ENCODE measurements around the gene SLC7A14.
"Not testable (repeated sequence)": the region's sequence is repeated elsewhere in the genome, so short reads cannot be mapped to it uniquely, and the experiment has no call there.

SLC7A14 gene

DNA sequence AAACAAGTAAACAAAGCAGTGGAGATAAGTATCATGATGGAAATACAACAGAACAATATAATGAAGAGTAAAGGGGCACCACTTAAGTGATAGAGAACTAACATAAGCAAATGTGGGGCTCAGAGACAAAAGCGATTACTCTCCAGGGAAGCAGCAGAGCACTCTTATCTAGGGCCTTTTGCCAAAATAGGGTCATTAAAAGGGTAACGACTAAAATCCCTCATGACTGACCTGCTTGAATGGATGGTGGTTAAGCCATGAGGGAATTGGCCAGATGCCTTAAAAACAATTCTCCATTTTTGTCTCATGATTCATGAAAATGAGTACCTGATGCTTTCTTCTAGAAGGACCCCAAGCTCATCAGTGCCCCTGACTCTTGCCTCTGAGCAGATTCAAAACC, 3.2 kb upstream of the SLC7A14 start:
- no peak for DNase-seq

DNA sequence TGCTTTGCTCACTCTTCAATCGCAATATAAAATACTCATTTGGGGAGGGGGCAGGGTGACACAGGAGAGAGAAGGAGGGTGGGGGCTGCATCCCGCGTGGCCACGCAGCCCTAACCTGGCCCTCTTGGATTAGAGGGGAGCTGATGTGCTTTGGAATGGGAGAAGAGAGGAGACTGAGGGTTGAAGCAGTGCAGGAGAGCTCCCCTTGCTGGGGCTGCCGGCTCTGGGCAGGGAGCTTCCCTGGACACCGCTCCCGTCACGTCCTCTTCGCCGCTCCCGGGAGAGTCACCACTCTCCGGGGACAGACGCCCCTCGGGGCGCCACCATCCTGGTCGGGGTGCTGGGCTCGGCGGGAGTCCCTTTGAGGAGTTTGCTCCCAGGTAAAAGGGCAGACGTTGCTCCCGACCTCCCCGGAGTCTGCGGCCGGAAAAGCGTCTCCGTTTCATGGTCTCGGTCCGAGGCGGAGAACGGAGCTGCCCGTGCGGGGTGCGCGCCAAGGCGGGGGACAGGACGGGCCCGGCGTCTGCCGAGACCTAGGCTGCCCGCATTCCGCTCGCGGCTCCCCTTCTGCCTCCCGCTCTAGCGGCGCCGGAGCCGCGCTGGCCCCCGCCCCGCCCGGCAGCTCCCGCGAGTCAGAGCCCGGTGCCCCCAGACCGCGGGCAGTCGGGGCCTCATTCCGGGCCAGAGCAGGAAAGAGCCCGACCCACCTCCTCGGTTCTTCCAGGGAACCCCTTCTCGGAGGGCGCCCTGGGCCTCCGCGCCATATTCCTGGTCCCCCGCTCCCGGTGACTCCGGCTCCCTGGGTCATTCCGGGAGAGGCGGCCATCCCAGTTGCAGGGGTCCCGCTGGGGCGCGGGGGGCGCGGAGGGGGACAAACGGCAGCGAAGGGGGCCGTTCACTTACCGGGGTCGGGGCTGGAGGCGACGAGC, 603 bp downstream of the SLC7A14 start:
- no peak for DNase-seq

DNA sequence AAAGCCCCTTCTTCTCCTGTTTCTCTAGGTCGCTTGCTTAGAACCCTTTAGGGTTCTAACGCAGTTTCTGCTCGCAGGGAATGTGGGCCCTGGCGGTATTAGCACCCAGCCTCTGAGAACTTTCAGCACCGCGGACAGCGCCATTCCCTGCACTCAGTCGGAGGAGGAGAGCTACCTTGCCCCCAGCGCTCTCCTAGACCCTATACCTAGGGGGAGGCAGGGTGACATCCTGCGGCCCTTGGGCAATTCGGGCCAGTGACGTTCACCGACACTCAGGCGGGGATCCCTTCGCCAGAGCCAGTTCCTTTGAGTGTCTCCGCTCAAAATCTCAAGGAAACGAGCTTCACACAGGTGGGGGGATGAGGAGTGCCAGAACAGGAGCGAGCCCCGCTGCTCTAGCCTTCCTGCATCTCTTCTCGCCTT, 1.3 kb downstream of the SLC7A14 start:
- DNase-seq: peak; percentile 57

DNA sequence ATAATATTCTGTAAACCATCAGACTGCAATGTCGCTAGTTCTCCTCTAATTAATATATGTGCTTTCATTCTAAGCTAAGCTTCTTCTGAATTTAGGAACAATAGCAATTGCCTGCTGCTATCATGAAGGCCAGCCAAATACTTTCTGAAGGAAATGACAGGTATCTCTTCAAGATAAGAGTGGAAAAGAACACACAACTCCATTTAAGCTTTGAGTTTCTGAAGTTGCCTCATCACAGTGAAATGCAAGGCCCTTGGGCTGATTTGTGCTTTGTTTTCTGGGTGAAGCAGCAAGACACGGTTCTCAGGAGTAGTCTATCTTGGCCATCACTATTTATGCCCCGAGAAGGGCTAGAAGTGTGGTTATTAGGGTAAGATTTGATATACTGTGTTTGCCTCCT, 6.2 kb downstream of the SLC7A14 start:
- DNase-seq: no peak

DNA sequence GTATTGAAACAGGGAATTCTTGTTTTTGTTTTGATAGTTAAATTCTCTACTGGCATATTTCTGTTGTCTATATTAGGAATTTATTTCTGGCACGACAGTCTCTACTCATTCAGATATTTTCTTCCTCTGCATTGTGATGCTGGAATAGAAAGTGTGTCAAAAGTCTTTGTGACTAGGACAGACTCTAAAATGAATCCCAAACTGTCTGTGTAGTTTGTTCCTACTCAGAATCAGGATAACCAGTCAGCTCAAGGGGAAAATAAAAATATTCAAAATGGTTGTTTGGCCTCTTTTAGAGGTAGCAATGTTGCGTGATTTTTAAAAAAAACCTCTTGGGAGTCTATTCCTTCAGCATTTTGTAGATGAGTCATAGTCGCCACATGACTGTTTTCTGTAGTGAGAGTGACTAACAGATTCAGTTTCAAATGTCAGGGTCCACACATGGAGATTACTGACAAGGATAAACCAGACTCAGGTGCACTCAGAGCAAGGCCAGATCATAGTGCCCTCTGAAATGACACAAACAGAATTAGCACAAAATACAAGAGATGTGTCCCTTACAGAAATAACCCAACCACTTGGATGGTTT, 13.1 kb downstream of the SLC7A14 start:
- no peak for DNase-seq

DNA sequence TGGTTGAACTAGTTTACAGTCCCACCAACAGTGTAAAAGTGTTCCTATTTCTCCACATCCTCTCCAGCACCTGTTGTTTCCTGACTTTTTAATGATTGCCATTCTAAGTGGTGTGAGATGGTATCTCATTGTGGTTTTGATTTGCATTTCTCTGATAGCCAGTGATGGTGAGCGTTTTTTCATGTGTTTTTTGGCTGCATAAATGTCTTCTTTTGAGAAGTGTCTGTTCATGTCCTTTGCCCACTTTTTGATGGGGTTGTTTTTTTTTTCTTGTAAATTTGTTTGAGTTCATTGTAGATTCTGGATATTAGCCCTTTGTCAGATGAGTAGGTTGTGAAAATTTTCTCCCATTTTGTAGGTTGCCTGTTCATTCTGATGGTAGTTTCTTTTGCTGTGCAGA, 18.3 kb downstream of the SLC7A14 start:
- DNase-seq: not testable (repeated sequence)

DNA sequence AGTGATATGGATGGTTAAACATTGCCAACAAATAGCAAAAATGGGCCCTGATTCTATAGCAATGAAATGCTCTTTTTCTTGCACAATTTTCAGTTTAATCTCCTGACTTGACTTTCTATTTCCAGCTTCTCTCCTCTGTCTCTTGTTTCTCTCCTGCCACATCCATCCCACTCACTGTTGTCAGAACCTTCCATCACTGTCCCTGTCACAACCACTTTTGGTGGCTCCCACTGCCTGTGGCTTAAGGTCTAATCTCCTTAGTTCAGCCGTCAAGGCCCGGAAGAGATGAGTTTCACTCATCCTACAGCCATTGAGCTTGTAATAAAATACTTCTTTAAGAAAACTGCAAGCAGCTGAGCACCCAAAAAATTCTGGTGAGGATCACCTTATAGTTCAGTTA, 19.5 kb downstream of the SLC7A14 start:
- DNase-seq: no peak

DNA sequence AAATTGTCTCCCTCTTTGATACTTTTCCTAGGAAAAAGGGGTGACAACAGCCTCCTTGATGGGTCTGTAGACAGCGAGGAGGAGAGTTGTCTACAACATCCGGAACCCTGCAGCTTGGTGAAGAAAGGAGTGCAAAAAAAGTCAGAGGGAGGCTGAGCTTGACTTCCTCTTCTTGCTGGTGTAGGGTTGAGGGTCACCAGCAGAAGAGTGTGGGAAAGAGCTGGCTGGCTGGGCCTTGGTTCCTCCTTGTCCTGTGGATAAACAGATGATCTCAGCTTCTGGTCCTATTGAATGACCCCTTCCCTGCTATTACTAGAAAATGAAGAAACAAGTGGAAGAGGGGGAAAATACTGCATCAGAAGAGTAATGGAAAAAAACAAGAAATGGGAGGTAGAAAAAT, 20.4 kb downstream of the SLC7A14 start:
- no peak for DNase-seq

DNA sequence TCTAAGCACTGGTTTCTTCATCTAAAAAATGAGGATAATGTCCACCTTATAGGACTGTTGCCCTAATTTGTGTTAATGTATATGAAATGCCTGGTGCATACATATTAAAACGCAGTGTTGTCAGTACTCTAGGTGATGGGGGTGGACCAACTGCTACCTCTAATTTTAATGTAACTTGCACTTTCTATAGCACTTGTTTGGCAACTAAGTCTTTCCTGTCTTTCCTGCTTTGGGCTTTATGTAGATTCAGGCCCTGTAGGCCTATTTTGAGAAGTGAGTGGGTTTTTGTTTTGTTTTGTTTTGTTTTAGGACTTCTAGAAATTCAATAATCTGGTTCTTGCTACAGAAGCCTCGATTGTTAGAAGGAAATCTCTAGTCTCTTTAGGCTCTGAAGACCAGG, 21.2 kb downstream of the SLC7A14 start:
- no peak for DNase-seq

DNA sequence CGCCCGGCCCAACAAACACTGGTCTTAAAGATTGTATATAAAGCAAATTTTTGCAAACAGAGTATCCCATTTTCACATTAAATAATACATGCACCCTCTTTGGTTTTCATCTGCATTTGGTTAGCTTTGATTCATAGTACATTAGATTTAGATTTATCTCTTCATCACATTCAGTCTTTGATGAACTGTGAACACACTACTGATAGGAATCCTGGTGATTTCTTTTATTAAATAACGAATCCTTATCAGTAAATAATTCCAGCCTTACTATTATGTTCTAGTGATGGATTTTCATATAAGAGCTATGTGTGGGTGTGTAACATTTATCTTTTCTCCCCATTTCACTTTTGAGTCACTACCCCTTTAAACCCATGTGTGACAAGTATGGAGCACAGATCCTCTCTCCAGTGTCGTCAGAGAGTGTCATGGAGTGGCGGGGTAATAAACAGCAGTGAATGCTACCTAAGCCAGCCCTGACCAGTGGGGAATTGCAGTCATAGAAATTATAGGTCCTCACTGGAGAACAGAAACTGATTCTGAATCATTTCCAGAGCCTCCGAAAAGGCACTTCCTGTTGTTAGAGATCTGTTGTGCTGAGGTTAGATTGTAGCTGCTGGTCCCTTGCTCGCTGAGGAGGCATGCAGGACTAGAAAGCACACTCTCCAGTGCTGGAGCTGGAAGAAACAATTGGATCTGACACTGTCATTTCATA, 22.0 kb downstream of the SLC7A14 start:
- DNase-seq: no peak

DNA sequence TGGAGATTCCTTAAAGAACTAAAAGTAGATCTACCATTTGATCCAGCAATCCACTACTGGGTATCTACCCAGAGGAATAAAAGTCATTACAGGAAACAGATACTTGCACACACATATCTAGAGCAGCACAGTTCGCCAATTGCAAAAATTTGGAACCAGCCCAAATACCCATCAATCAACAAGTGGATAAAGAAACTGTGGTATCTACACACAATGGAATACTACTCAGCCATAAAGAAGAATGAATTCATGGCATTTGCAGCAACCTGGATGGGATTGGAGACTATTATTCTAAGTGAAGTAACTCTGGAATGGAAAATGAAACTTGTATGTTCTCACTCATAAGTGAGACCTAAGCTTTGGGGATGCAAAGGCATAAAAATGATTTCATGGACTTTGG, 23.8 kb downstream of the SLC7A14 start:
- no peak for DNase-seq

DNA sequence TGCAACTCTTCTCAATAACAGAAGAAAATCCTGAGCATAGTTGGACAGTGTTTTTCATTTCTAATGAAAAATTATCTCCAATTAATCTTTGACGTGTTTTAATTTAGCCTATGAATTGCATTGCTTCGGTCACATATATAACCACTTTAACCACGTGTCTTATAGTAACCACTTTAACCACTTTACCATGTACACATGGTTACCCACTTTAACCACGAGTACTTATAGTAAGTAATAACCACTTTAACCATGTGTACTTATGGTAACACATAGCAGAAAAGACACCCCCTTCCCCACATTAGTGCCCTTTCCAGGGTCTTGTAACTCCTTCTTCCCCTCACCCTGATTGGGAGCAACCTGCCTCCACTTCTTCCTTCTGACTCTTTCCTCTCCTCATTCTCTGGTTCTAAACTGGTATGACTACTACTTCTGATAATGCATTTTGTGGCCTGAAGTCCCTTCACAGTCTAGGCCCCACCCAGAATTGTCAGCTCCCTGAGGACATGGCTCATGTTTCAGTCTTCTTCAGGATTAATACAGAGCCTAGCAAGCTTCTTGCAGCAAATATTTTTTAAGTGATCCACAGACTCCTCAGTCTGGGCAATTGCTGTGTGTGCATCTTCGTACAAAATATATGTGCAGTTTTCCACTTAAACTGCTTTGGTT, 25.0 kb downstream of the SLC7A14 start:
- DNase-seq: no peak

DNA sequence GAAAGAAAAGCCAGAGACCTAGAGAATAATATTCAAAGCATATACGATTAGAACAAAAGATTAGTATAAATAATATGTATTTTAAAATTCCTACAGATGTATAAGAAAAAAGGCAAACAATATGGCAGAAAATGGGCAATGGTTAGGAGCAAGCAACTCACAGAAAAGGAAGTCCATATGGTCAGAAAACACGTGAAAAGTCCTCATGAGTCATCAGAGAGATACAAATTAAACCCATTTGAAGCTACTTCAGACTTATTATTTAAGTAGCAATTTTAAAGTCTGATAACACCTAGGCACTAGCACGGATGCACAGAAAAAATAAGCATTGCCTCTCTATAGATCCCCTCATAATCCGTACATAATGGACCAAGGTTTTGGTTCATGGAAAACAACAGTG, 25.6 kb downstream of the SLC7A14 start:
- DNase-seq: no peak

DNA sequence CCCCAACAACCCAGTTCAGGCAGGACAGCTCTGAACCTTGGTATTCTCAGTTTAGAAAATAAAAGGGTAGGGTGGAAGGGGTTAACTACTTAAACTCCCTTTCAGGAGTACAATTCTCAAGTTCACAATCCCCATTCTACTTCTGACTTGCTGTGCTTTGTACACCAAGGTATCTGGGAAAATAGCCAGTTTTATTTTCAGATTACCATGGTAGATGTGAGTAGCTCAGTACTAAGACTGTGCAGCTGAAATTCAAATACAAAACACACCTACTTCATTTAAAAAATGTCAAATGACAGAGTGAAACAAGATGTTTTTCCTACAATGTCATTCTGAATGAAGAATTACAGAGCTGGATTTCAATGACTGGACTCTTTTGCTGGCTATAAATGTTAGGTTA, 27.4 kb downstream of the SLC7A14 start:
- DNase-seq: no peak

DNA sequence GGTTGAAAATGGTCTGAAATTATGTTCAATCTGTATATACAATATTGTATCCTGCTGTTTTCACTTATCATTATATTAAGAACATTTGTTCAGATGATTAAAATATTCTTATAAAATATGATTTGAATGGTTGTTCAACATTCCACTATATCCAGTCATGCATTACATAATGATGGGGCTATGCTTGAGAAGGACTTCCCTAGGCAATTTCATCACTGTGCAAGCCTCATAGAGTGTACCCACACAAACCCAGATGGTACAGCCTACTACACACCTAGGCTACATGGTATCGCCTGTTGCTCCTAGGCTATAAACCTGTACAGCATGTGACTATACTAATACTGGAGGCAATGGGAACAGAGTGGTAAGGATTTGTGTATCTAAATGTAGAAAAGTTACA, 30.5 kb downstream of the SLC7A14 start:
- no peak for DNase-seq

DNA sequence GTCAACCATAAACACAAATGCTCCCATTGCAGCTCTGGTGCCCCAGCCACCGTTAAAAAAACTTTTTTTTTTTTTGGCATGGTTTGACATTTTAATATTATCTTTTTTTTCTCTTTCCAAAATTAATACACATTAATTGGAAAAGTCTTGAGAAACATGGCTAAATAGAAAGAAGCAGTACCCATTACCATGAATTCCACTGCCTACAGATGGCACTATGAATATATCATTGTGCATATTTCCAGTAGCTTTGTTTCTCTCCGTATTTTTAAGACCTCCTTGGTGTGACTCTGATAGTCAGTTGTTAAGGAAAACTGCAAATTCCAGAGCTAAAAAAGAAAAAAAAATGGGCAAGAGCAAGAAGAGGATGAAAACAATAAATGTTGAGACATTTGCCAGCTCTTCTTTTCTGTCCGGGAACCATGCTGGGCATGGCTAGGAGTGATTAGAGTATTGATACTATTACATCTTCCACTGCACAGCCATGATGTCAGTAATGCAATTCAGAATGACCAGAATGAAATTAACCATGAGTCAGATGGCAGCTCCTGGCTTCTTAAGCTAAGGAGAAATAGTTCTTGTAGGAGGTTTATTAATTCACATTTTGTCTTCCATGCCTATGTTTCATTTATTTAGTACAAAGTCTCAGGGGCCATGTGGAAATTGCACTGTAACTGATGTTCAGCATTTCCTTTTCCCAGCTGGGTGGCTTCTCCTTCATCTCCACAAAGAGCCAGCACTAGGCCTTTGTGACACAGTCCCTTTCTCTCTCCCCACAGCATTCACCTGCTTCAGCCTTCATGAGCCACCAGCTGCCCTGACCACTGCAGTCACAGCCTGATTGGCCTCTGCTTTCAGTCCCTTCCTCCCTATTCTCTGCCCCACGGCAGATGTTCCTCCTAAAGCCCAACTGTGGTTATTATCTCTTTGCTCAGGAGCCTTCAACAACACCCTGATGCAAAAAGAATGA, 31.8 kb downstream of the SLC7A14 start:
- no peak for DNase-seq

DNA sequence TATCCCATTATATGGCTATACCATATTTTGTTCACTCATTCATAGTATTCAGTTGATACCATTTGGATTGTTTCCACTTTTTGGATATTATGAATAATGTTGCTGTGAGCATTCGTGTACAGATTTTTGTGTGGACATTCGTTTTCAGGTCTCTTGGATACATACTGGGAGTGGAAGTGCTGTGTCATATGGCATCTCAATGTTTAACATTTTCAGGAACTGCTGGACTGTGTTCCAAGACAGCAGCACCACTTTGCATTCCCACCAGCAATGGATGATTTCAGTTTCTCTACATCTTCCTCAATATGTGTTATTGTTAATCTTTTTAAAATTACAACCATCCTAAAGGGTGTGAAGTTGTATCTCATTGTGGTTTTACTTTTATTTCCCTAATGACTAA, 34.6 kb downstream of the SLC7A14 start:
- no peak for DNase-seq

DNA sequence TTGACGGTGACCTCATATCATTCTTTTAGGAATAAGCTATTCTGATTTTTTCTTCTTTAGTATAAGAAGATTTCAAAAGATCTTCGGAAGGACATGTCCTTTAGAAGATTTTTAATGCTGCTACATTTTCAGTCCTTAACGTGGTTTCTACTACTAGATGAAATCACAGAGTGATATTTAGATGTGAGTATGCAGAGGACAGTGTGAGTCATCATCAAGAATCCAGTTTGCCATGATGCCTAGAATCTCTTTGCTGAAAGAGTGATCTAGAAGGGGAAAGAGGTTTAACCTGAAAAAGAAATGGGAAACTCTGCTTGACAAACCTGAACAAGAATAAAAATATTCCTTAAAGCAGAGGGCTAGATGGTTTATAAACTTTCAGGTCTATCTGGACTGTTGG, 43.2 kb downstream of the SLC7A14 start:
- no peak for DNase-seq

DNA sequence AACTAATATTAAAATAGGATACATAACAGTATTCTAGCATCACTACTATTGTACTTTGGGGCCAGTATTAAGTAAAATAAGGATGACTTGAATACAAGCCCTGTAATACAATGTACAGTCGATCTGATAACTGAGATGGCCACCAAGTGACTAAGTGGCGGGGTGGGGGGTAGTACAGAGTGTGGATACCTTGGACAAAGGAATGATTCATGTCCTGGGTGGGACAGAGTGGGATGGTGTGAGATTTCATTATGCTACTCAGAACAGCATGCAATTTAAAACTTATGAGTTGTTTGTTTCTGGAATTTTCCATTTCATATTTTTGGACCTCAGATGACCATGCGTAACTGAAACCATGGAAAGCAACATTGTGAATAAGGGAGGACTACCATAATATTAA, 46.0 kb downstream of the SLC7A14 start:
- no peak for DNase-seq

DNA sequence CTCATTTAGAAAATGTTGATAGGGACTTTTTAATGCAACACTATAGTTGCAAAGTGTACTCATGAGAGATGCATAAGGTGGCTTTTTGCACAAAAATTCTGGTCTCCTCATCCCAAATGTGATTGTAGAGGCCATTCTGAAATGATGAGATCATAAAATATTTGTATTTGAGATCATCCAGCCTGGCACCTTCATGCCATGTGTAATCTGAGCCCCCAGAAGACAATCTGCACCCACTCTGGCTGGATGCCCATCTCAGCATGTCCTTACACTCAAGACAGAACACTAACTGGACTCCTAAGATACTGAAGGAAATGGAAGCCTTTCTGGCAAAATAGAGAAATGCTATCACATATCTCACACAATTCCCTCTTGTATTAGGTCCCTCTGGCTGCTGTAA, 49.2 kb downstream of the SLC7A14 start:
- no peak for DNase-seq

DNA sequence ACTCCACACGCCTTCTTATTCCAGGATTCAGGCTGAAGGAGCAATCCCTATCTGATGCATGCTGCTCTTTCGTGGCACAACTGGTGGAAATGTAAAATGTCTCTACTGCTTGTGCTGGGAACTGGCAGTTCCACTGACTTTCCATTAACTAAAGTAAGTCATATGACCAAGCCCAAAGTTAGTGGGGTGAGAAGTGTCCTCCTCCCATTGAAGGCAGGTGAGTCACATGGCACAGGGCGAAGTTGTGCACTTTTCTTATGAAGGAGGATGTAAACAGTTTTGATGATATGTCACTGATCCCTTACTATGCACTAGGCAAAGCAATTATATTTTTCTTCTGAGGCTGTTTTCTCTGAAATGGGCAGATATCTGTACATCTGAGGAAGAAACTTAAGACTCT, 51.6 kb downstream of the SLC7A14 start:
- no peak for DNase-seq

DNA sequence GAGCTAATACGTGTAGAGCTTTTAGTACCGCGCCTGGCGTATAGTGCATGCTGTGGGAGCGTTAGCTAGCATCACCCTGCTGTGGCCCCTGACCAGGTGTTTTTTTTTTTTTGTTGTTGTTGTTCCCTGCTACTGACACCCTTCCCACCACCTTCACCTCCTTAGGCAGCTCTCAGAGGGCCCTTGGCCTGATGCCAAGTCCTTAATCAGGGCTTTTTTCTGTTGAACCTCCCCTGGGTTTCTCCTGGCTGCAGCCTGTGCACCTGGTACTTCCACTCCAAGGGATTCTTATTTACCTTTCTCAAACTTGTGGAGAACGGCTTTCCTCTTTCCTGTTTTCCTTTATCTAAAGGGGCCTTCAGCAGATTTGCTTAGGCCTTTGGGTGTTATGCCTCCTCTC, 53.3 kb downstream of the SLC7A14 start:
- DNase-seq: no peak

All from 8988T (cell line).